CD14-positive monocyte (primary cell): ENCODE data around the gene AFAP1L1. TPM values are rescaled to one million over a fixed set of nuclear protein-coding genes. Genes with fewer than 3 reads are reported as not detected.
A peak's percentile ranks its signal among the peaks of the same experiment; 100 is the strongest.

Experiments
- DNase-seq, 3 donors: peaks; one replicate each; pipeline ENCODE4 v3.0.0-alpha.2; 2011 to 2022
- H2AFZ ChIP-seq: 2 replicates; pipeline ENCODE4 v1.6.0; 2012; ENCODE audit warnings: mild to moderate bottlenecking, low read depth, low read length, inconsistent platforms; ENCODE audit not compliant: insufficient read depth, poor library complexity, severe bottlenecking
- H3K27ac ChIP-seq, 2 donors: 1 replicate in 1 of 2; 2 replicates in 1 of 2; pipeline ENCODE4 v1.5.1; 2012 to 2013; ENCODE audit warnings: low read length in 2 of 2, control low read depth in 1 of 2, inconsistent platforms in 1 of 2, low read depth in 1 of 2, mild to moderate bottlenecking in 1 of 2
- H3K27me3 ChIP-seq, 2 donors: one replicate each; pipeline versions ENCODE4 v1.6.0 to v1.6.1; 2011 to 2013; ENCODE audit warnings: low read length in 2 of 2; ENCODE audit not compliant: control insufficient read depth in 2 of 2, insufficient read depth in 2 of 2
- H3K36me3 ChIP-seq, 2 donors: replicated peaks in 1 of 2; 1 replicate in 1 of 2; 2 replicates in 1 of 2; pipeline versions ENCODE4 v1.5.1 to v1.6.1; 2012 to 2013; ENCODE audit warnings: low read length in 2 of 2, control low read depth in 1 of 2, inconsistent platforms in 1 of 2, mild to moderate bottlenecking in 1 of 2; ENCODE audit not compliant: insufficient read depth in 2 of 2, control insufficient read depth in 1 of 2
- H3K4me1 ChIP-seq, 2 donors: 1 replicate in 1 of 2; 2 replicates in 1 of 2; pipeline versions ENCODE4 v1.5.1 to v1.6.1; 2012 to 2013; ENCODE audit warnings: low read length in 2 of 2, control low read depth in 1 of 2, inconsistent platforms in 1 of 2, mild to moderate bottlenecking in 1 of 2, moderate library complexity in 1 of 2; ENCODE audit not compliant: insufficient read depth in 2 of 2, control insufficient read depth in 1 of 2
- H3K4me2 ChIP-seq: replicated peaks from 2 replicates; pipeline ENCODE3; 2012; ENCODE audit warnings: low read length, moderate library complexity, mild to moderate bottlenecking; ENCODE audit not compliant: poor library complexity, severe bottlenecking; ENCODE audit errors: extremely low read depth
- H3K4me3 ChIP-seq, 3 experiments: fragments of 200-600 bp in 1 of 3; sonication (generic) in 1 of 3; replicated peaks in 1 of 3; 1 replicate in 2 of 3; 2 replicates in 1 of 3; pipeline ENCODE4 v1.5.1; 2011 to 2013; ENCODE audit warnings: low read length in 3 of 3, mild to moderate bottlenecking in 3 of 3, control low read depth in 2 of 3, low read depth in 2 of 3, inconsistent platforms in 1 of 3, moderate library complexity in 1 of 3
- H3K79me2 ChIP-seq: 2 replicates; pipeline ENCODE4 v1.6.0; 2012; ENCODE audit warnings: mild to moderate bottlenecking, control low read depth, inconsistent platforms, low read length, moderate library complexity; ENCODE audit not compliant: insufficient read depth
- H3K9ac ChIP-seq: 2 replicates; pipeline ENCODE4 v1.6.0; 2017; ENCODE audit warnings: low read length, mild to moderate bottlenecking; ENCODE audit not compliant: insufficient read depth, poor library complexity, severe bottlenecking
- H3K9me3 ChIP-seq, 2 donors: replicated peaks in 1 of 2; 1 replicate in 1 of 2; 2 replicates in 1 of 2; pipeline versions ENCODE4 v1.5.1 to v1.6.1; 2012 to 2013; ENCODE audit warnings: low read length in 2 of 2, control low read depth in 1 of 2; ENCODE audit not compliant: control insufficient read depth in 1 of 2, insufficient read depth in 1 of 2
- H4K20me1 ChIP-seq: 2 replicates; pipeline ENCODE4 v1.6.0; 2012; ENCODE audit warnings: mild to moderate bottlenecking, low read length, control low read depth, moderate library complexity; ENCODE audit not compliant: insufficient read depth
- H3K27ac Mint-ChIP-seq, 7 donors: one replicate each; pipeline ENCODE4 v1.8.0; 2020; ENCODE audit warnings: mild to moderate bottlenecking in 7 of 7, mixed read lengths in 7 of 7, moderate library complexity in 6 of 7, inconsistent platforms in 2 of 7
- H3K27me3 Mint-ChIP-seq, 3 donors: one replicate each; pipeline ENCODE4 v1.8.0; 2021 to 2022; ENCODE audit warnings: low read depth in 3 of 3, mild to moderate bottlenecking in 3 of 3, mixed read lengths in 3 of 3, moderate library complexity in 3 of 3, inconsistent platforms in 1 of 3
- H3K36me3 Mint-ChIP-seq, 2 donors: one replicate each; pipeline ENCODE4 v1.8.0; 2020; ENCODE audit warnings: mixed read lengths in 2 of 2, inconsistent platforms in 1 of 2, mild to moderate bottlenecking in 1 of 2
- H3K4me1 Mint-ChIP-seq: one replicate; pipeline ENCODE4 v1.8.0; 2020; ENCODE audit warnings: mild to moderate bottlenecking, mixed read lengths
- H3K4me3 Mint-ChIP-seq, 2 donors: one replicate each; pipeline ENCODE4 v1.8.0; 2020; ENCODE audit warnings: mild to moderate bottlenecking in 2 of 2, mixed read lengths in 2 of 2, moderate library complexity in 1 of 2
- H3K9me3 Mint-ChIP-seq, 7 donors: one replicate each; pipeline ENCODE4 v1.8.0; 2020 to 2022; ENCODE audit warnings: mixed read lengths in 7 of 7, mild to moderate bottlenecking in 6 of 7, moderate library complexity in 6 of 7, inconsistent platforms in 2 of 7
- WGBS: methylation state at CpG from one replicate; pipeline ENCODE4 v1.1.5; 2013; ENCODE audit warnings: missing lambda C conversion rate; ENCODE audit not compliant: insufficient coverage; 5-methylcytosine and 5-hydroxymethylcytosine counted together
- intact Hi-C, 2 donors: fragments of 100-400 bp; cut with micrococcal nuclease; formaldehyde crosslinking; loops; one replicate each; pipeline versions ENCODE4 v1.15.0 to v1.15.1; 2023
- polyA plus RNA-seq, 3 donors: library from polyadenylated mRNA; depleted of rRNA in 1 of 3; unstranded in 2 of 3; stranded (reverse) in 1 of 3; fragments of 300-500 nt in 2 of 3; fragments of >200 nt in 1 of 3; fragmentation: Illumina TruSeq in 2 of 3; gene quantifications; 1 replicate in 2 of 3; 2 replicates in 1 of 3; pipeline ENCODE4 v1.2.3, GENCODE V29; 2012 to 2021
- TF ChIP-seq, protein P1 (sequence below): fragments of 200-600 bp; IDR thresholded peaks from one replicate; pipeline ENCODE4 v1.8.0; 2022; ENCODE audit warnings: antibody characterized with exemption, mild to moderate bottlenecking

Gene AFAP1L1
- polyA plus RNA-seq, 3 donors: not detected

- Mint-ChIP-seq H3K27me3 (peaks cover 0 to 4% (median 2%) of the 10 kb centered on the region in 3 donors), H3K4me1 (peaks cover 42% of the 10 kb centered on the region), H3K36me3 (peaks cover 18 to 23% of the 10 kb centered on the region in 2 donors), H3K4me3 (no peak overlapping the region), H3K9me3 (no peaks in the 10 kb centered on the region), H3K27ac (no peak overlapping the region)
- Histone ChIP-seq H4K20me1 (peaks cover 6% of the 10 kb centered on the region), H2AFZ (no peak overlapping the region), H3K36me3 (peaks cover 2 to 6% of the 10 kb centered on the region in 2 donors), H3K4me2 (no peak overlapping the region), H3K9ac (no peak overlapping the region), H3K79me2 (peaks cover 8% of the 10 kb centered on the region), H3K9me3 (no peaks in the 10 kb centered on the region), H3K4me1 (peaks cover 27 to 29% of the 10 kb centered on the region in 2 donors), H3K4me3 (no peak overlapping the region), H3K27me3 (no peaks in the 10 kb centered on the region), H3K27ac (no peak overlapping the region)
- TF ChIP-seq, protein P1, sequence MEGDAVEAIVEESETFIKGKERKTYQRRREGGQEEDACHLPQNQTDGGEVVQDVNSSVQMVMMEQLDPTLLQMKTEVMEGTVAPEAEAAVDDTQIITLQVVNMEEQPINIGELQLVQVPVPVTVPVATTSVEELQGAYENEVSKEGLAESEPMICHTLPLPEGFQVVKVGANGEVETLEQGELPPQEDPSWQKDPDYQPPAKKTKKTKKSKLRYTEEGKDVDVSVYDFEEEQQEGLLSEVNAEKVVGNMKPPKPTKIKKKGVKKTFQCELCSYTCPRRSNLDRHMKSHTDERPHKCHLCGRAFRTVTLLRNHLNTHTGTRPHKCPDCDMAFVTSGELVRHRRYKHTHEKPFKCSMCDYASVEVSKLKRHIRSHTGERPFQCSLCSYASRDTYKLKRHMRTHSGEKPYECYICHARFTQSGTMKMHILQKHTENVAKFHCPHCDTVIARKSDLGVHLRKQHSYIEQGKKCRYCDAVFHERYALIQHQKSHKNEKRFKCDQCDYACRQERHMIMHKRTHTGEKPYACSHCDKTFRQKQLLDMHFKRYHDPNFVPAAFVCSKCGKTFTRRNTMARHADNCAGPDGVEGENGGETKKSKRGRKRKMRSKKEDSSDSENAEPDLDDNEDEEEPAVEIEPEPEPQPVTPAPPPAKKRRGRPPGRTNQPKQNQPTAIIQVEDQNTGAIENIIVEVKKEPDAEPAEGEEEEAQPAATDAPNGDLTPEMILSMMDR: no peak
- intact Hi-C loops: no loop called here
- DNase-seq: no peak
Observed at GRCh38 chr5:149363358-149363757, 91.7 kb downstream of the AFAP1L1 start.

- Mint-ChIP-seq H3K4me3 (no peak overlapping the region), H3K4me1 (peaks cover 36% of the 10 kb centered on the region), H3K9me3 (no peaks in the 10 kb centered on the region), H3K36me3 (peaks cover 19 to 24% of the 10 kb centered on the region in 2 donors), H3K27me3 (peaks cover 0 to 4% (median 2%) of the 10 kb centered on the region in 3 donors), H3K27ac (peak overlapping the region in 1 of 7 donors; percentile 43)
- Histone ChIP-seq H3K4me2 (no peak overlapping the region), H3K9ac (no peak overlapping the region), H3K9me3 (no peaks in the 10 kb centered on the region), H3K27ac (no peak overlapping the region), H4K20me1 (peaks cover 4% of the 10 kb centered on the region), H3K4me3 (no peak overlapping the region), H2AFZ (no peak overlapping the region), H3K79me2 (peaks cover 2% of the 10 kb centered on the region), H3K27me3 (no peaks in the 10 kb centered on the region), H3K36me3 (peaks cover 2 to 6% of the 10 kb centered on the region in 2 donors), H3K4me1 (peaks cover 21 to 23% of the 10 kb centered on the region in 2 donors)
- intact Hi-C loops: no loop called here
- WGBS: 97% methylated on average over 9 of the region's 9 CpGs
- TF ChIP-seq, protein P1: no peak
- no peak for DNase-seq
Observed at GRCh38 chr5:149363936-149364335, 92.3 kb downstream of the AFAP1L1 start.
